HG02870 (cell line): ENCODE results near the gene LDHAL6B.
A peak's percentile ranks its signal among the peaks of the same experiment; 100 is the strongest.

Experiments
- ATAC-seq: cut with Tn5 transposase; IDR thresholded peaks from one replicate; pipeline ENCODE4 v1.9.1; 2021; ENCODE audit warnings: mild to moderate bottlenecking, moderate library complexity; ENCODE audit not compliant: unreplicated experiment

The LDHAL6B gene

DNA sequence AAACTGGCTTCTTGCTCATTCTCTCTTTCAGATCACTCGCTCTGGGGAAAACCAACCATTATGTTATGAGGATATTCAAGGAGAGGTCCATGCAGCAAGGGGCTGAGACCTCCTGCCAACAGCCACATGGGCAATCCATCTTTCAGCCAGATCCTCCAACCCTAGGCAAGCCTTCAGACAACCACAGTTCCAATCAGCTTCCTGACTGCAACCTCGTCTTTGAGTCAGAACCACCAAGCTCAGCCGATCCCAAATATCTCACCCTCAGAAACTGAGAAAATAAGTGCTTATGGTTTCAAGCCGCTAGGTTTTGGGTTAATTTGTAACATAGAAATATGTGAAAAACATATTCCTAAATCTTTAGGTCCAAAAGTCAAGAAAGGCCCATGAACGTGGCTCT, 10.3 kb downstream of the LDHAL6B start:
- ATAC-seq: no peak

DNA sequence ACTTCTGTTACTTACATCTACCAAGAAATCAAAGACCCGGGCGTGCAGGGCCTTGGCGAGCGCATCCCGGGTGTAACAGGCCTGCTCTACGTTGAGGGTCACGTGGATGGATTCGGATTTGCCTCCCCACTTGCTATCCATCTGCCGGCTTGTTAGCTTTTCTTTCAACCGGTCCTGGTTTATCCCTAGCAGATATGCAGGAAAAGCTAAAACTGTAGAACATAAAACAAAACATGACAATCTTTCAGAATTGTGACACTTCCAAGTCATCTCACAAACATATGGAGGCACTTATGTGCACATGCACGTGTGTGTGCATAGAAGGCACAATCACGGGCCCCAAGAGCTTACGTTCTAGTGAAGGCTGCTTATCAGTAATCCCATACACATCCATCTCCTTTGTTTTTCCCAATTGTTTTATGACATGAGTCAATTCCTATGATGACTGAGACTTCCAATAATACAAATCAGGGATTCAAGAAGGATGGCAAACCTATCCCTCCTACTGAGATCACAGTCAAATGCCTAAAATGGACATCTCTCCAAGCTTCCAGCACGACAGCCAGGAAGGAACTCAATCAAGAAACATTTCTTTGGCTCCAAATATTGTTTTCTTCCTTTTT, 11.3 kb downstream of the LDHAL6B start:
- ATAC-seq: no peak

DNA sequence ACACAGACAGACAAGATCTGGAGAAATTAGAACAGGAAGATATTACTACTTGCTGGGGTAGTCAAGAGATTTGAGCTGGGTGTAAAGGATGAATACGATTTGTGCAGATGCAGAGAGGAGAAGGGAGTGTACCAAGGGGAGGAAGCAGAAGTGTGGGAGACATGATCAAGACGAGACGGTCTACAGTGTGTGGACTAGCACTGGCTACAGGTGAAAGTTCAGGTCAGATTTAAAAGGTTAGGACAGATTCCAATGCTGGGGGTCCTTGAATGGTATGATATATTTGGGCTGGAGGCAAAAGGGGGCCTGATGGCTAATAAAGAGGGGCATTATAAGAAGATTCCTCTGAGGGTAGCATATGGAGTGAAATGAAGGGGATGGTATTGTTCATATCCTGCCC, 12.1 kb downstream of the LDHAL6B start:
- no peak for ATAC-seq

DNA sequence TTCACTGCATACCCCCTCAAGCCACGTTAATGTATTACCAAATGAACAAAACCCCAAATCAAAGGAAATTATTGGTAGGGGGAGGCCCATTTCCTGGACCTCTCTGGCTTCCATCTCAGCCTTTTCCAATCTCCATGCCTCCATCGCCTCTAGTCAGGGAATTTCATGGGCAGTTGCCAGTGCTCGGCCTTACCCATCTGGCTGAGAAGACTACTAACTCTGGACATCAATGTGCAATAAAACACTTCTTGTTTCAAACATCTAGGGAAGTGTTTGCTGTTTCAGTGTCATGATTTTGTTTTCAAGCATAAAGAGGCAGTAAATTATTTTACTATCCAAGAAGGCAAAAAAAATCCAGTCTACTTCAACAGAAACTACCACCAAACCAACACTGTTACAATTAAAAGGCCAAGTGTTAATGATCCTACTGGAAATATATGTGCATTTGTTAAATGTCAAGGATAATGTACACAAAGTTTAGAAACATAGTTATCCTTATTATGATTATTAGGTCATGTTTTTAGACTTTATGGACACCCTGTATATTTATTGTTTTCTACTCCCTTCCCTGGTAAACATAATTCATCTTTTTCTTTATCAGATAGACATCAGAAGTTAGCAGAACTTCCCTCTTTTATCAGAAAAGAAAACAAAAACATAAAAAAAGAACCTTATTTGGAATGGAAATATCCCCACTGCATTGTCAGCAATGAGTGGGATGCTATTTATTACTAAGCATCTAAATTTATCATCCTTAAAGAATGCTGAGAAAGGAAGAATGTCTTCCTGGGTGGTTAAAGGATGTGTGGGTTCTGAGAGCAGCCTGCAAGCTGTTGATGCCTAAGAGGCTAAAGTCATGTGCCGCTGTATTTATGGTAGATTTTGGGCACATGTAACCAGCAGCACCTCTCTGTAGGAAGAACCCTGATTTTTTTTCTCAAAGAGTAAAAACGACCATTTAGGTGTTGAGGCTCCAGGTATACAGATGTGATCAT, 15.2 kb downstream of the LDHAL6B start:
- ATAC-seq: no peak

DNA sequence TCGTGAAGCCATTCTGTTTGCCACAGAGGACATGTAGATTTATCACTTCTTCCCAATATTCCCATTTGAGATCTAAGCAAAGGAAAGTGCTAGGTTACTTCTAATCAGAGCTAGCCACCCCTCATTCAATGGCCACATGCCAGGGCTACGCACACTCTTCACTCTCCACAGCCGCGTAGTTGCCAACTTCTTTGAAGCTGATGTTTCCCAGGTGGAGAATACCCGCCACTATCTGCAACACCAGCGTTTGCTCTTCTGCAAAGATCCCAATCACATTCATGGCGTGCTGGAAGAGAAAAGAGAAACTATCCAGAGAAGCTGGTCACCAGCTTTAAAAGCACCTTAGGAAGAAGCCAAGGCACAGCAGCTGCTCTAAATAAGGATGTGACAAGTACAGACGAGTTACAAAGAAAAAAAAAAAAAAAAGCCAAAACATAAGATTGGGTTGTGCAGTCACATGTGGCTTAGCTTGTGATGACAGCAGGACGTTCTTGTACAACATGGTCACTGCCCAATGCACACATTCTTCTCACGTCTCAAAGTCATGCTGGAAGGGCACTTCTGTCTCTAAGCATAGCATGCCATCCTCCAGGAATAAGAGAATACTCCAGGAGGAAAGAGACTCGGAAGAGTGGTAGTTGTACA, 16.4 kb downstream of the LDHAL6B start:
- ATAC-seq: no peak

DNA sequence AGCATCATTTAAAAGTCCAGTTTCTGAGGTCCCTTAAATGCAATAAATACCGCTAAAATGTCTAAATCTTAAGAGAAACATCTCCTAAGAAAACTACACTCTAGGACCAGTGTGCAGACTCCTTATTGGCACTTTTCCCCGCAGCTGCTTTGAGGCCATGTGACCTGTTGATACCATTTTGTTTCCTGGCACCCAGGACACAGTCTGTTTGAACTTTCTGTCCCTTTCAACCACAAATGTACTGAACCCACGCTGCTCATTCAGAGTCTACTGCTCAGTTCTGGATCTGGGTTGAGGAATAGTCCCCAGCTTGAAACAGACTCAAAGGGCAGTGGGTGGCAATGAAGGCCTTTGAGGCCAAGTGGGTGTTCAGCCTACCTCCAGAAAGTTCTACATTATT, 17.1 kb downstream of the LDHAL6B start:
- no peak for ATAC-seq

DNA sequence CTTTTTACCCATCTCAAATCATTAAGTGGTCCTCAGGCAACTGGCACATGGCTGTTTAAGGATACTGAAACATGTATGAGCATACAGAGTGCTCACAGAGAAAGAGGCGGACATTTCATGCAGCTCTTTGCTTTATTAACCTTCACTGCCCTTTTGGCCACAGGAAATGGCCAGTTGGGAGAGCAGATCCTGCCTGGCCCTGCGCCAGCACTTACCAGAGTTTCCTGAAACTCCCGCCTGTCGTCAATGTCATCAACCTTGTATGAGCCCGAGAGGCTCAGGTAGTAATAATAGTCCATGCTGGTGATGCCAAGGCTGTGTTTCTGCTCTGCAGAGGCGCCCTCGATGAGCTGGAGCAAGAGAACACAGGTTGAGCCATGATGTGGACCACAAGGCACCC, 17.8 kb downstream of the LDHAL6B start:
- ATAC-seq: no peak

DNA sequence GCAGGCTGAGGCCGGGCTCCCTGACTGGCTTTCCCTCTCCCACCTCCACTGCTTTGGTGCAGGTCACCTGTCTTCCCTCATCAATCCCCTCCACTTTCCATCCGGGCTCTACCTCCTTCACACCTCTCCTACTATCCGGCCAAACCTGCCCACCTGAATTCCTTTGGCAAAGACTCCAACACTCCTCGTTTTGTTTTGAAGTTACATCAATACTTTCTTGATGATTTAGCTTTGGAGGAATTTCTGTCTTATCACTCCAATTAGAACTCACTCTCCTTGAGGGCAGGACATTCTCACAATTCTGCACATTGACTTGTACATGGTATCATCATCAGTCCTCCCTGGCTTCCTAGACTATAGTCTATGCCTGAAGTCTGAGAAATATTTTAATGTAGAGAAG, 20.4 kb downstream of the LDHAL6B start:
- no peak for ATAC-seq

DNA sequence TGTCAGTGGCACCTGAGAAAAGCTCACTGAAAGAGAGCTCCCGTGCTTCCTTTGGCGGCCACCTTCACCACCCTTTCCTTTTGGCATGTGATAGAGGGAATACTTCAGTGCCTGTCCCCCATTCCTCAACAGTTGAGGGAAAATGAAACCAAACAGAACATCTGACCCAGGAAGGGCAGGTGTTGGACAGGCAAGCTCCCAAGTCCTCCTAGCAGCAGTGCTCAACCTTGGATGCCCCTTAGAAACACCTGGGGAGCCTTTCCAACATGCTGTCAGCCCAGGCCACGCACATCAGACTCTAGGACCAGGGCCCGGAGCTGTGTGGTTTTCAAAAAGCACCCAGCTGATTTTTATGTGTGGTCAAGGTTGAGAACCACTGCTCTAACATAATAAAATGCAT, 22.4 kb downstream of the LDHAL6B start:
- no peak for ATAC-seq

DNA sequence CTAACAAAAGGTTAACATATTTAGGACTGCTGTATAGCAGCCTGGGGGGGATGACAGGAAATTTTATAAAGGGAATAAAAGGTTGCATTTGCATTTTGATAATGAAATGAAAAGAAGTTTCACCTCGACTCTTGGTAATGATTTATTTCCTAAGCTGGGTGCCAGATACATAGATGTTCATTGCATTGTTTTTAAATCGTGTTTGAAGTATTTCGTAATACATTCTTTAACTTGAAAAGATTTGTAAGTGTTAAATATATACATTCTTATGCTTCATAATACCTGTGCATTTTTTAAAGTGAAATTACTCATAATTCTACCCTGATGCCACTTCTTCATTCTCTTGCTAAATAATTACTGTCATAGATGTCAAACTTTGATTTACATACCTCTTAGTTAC, 22.8 kb downstream of the LDHAL6B start:
- ATAC-seq: no peak

DNA sequence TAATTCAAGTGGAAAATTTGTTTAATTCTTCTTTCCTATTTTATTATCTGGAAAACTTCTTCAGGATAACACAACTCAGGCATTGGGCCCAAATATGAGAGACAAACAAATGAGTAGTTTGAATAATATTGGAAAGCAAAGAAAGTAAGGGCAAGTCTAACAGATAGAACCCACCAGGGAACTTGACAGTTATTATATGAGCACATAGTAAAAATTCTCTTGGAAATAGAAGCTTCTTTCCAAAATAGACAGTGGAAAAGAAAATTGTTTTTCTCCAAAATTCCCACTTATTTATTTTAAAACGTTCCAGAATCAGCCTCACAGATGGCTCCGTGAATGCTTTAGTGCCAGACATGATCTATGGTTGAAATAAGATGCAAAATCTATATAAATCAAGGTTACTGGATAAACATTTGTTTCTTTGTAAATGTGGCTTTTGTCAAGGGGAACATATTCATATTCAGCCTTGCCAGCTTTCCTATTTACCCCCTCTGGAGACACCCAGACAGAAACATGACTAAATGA, 23.9 kb downstream of the LDHAL6B start:
- no peak for ATAC-seq

DNA sequence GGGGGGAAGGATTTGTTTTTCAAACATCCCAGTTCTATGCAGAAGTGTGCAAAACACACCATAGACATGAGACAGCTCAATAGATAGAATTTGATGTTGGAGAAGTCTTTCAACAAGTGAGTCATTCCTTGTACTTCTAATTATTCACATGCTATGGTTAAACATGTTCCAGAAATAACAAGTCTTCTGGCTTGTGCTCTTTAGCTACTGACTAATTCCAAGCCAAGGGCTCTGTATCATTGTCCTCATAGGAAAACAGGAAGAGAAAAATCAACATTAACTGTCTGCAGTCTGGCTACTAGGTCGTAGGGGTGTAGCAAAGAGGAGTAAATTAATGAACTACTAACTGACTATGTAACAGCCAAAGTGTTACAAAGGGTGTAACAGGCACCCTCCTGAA, 25.8 kb downstream of the LDHAL6B start:
- ATAC-seq: no peak

DNA sequence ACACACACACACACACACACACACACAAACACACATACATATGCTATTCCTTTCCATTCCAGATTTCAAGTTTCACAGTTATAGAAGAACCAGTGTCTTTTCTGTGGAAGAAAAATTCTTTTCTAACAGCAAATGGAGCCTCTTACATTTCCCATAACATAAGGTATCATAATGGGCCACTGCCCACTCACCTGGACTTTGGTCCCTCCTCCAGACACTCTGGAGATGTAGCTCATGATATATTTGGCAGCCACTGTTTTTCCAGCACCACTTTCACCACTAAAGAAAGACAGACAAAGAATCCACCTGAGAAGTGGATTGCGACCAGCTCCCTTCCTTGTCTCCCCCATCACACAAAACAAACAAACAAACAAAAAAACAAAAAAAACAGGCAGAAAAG, 29.8 kb downstream of the LDHAL6B start:
- ATAC-seq: no peak

DNA sequence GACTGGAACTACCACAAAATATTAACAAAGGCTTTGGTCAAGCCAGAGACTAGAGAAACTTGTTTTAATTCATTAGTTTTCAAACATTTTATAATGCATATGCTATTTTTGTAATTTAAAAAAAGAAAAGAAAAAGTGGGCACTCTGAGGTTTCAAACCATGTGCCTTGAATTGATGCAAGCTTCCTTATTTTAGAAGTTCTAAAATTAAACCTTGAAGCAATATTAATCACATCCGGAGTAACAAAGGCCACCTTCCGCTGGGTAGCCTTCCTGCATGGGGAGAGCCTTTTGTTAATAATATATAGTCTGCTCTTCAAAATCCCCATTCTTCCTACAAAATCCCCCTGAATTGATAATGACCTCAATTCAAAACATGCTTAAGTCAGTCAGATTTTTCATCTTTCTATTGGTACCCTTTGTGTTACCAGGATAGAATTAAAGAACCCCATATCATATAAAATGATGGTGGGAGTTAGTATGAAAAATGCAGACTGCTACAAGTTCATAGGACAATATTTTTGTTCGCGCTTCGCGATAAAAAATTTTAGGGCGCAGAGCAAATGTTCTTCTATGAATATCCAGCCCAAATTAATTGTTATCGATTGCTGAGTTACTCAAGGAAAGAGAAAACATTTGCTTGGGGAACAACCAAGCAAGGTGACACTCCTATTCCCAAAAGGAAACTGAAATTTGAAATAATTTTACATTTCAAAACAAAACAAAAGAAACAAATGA, 30.6 kb downstream of the LDHAL6B start:
- ATAC-seq: no peak

DNA sequence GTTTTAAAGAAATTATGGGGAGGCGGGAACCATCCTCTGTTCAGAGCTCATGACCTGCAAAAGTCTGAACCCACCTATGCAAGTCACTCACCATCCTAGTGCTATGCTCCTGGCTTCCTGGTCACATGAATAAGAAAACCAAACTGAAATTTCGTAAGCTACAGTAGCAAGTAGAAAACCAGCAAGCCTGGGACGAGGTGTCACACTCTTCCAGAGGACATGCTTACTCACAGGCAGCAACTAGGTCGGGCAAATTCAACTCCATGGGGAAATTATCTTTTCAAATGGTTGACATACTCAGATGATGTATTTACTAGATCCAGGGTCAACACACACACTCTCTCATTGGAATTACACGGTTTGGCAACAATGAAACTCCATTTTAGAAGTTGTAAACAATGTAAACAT, 31.3 kb downstream of the LDHAL6B start:
- no peak for ATAC-seq

DNA sequence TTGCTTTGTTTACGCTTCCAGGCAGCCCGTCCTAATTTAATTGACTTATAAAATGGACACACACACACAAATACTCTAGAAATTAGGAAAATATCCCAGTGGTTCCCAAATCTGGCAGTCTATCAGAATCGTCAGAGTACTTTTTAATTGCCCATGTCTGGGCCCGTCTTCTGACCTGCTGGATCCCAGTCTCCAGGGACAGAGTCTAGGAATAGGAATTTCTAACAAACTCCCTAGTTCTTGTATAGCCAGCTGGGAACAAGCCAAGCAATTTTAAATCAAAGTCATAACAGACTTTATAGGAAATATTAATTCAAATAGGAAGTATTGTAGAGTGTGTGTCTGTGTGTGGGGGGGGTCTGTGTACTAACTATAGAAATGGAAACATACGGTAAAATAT, 33.4 kb downstream of the LDHAL6B start:
- no peak for ATAC-seq

DNA sequence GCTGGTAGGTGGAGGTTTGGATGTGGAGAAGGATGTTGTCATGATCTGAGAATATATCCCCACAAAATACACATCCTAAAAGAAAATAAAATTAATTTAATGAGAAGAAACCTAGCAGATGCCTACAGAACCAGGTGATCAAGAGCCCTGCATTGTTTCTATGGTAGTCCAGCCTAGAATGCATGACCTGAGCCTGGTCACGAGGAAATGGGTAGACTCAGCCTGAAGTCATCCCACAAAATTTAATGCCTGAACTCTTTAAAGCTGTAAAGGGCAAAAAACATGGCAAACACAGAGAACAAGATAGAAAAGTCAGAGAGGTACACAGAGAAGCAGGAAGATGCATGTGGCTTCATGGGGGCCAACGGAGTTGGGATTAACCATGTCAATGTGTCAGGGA, 36.0 kb downstream of the LDHAL6B start:
- ATAC-seq: no peak

DNA sequence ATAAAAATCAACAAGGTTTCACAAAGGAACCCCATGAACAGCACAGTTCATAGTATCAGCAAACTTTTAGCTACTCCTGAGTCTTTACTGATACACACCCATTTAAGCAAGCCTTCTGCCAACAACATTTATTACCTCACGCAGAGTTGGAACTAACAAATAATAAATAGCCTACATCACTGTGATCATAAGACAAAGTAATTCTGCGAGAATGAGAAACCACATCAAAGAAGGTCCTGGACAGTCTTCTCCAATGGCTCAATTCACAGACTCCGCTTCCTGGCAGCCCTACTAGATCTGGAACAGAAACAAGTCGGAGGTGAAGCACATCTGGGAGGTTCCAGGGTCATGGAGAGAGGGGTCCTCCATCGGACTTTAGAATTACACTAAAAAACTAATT, 37.0 kb downstream of the LDHAL6B start:
- no peak for ATAC-seq

DNA sequence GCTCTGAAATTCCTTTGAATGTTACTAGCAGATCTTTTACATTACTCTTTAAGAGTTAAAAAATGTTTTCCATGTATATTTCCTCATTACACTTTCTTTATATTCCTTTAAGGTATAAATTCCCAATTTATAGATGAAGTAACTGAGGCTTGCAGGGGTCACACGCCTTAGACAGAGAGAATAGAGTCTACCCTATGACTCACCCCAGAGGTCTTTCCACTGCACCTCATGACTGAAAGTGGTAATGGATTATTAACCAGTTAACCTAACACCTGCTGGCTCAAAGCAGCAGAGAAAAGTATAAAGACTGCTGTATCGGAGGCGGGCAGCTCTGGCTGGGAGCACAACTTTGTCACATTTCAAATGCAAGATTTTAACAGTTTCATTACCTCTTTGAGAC, 37.7 kb downstream of the LDHAL6B start:
- ATAC-seq: peak; percentile 87

DNA sequence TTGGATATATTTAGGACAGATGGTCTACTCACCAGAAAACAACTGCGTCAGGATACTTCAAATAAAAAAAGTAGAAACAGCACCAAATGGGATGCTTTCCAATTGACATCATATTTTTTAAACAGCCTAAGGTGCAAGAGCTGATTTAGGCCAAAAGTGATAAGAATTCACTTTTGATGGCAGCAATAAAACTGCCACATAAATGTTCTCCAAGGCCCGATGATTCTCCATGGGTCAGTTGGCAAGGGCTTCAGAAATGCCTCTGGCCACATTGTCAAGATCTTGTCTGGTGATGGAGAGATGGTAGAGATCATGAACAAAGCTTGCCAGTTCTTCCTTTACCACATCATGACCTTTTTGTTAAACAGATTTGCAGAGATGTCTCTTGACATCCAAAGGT, 38.9 kb downstream of the LDHAL6B start:
- no peak for ATAC-seq

DNA sequence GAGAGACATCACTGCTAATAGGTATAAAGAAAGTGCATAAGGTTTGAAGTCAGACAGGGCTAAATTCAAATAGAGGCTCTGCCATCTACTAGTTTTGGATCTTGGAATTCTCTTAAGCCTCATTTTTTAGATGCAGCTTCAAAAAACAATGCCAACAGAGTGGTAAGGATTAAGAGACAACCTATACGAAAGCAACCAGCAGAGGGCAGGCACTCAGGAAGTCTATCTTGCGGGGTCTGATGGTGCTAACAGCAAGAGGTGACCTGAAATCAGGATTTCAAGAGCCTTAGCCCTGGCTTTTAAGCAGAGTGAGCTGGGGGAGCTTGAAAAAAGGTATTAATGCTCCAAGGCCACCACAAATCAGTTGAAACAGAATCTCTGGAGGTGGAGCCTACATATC, 40.7 kb downstream of the LDHAL6B start:
- no peak for ATAC-seq
